Measurements from ENCODE around the gene SAMD14. TPM values are rescaled to one million over a fixed set of nuclear protein-coding genes. Genes with fewer than 3 reads are reported as not detected.

The SAMD14 gene
- total RNA-seq: 2.5 TPM

GRCh38 chr17:50129728-50130558 is at the start of gene SAMD14:
SAMD14 (minus strand) TSS chr17:50130160; CDS start chr17:50124959, 5,201 bp downstream.
- peak; percentile 20 for ATAC-seq
- DNase-seq (ENCODE audit: low spot score): peak; percentile 64
- intact Hi-C loops (cut with DNase I): no loop called here

GRCh38 chr17:50177983-50178834 is 48.2 kb upstream of the SAMD14 start:
- peak; percentile 82 for DNase-seq (ENCODE audit: low spot score)
- intact Hi-C loops (cut with DNase I): no loop called here
- peak; percentile 56 for ATAC-seq

GRCh38 chr17:50177476-50177875 is 47.5 kb upstream of the SAMD14 start:
- intact Hi-C loops (cut with DNase I): no loop called here
- ATAC-seq (no peak), DNase-seq (ENCODE audit: low spot score) (no peak)

GRCh38 chr17:50176559-50177357 is 46.8 kb upstream of the SAMD14 start:
- no peak for DNase-seq (ENCODE audit: low spot score)
- intact Hi-C loops (cut with DNase I): no loop called here
- ATAC-seq: no peak

GRCh38 chr17:50175035-50175807 is 45.3 kb upstream of the SAMD14 start:
- no peak for DNase-seq (ENCODE audit: low spot score)

GRCh38 chr17:50174444-50174843 is 44.5 kb upstream of the SAMD14 start:
- intact Hi-C loops (cut with DNase I): no loop called here

More at GRCh38 chr17:50175035-50175807, 45.3 kb upstream of the SAMD14 start:
- intact Hi-C loops (cut with DNase I): no loop called here
- no peak for ATAC-seq

GRCh38 chr17:50173335-50173941 is 43.5 kb upstream of the SAMD14 start:
- intact Hi-C loops (cut with DNase I): no loop called here
- DNase-seq (ENCODE audit: low spot score) (no peak), ATAC-seq (peak; percentile 79)

More at GRCh38 chr17:50174444-50174843, 44.5 kb upstream of the SAMD14 start:
- ATAC-seq (no peak), DNase-seq (ENCODE audit: low spot score) (no peak)

- no peak for ATAC-seq
- intact Hi-C loops (cut with DNase I): no loop called here
Measured at GRCh38 chr17:50172936-50173334, 43.0 kb upstream of the SAMD14 start.

GRCh38 chr17:50172130-50172529 is 42.2 kb upstream of the SAMD14 start:
- intact Hi-C loops (cut with DNase I): no loop called here
- DNase-seq (ENCODE audit: low spot score): no peak

More at GRCh38 chr17:50172936-50173334, 43.0 kb upstream of the SAMD14 start:
- DNase-seq (ENCODE audit: low spot score): no peak

GRCh38 chr17:50171371-50172071 is 41.6 kb upstream of the SAMD14 start:
- intact Hi-C loops (cut with DNase I): no loop called here
- ATAC-seq (no peak), DNase-seq (ENCODE audit: low spot score) (no peak)

More at GRCh38 chr17:50172130-50172529, 42.2 kb upstream of the SAMD14 start:
- ATAC-seq: no peak

- intact Hi-C loops (cut with DNase I): no loop called here
- ATAC-seq (no peak), DNase-seq (ENCODE audit: low spot score) (no peak)
Measured at GRCh38 chr17:50170662-50171370, 40.9 kb upstream of the SAMD14 start.

- DNase-seq (ENCODE audit: low spot score): no peak
- intact Hi-C loops (cut with DNase I): no loop called here
- no peak for ATAC-seq
Measured at GRCh38 chr17:50169881-50170459, 40.0 kb upstream of the SAMD14 start.

- peak; percentile 47 for ATAC-seq
- no peak for DNase-seq (ENCODE audit: low spot score)
- intact Hi-C loops (cut with DNase I): no loop called here
Measured at GRCh38 chr17:50169121-50169764, 39.3 kb upstream of the SAMD14 start.

- intact Hi-C loops (cut with DNase I): no loop called here
- DNase-seq (ENCODE audit: low spot score): no peak
- ATAC-seq: no peak
Measured at GRCh38 chr17:50168319-50168718, 38.4 kb upstream of the SAMD14 start.

- DNase-seq (ENCODE audit: low spot score): no peak
- intact Hi-C loops (cut with DNase I): no loop called here
- ATAC-seq: no peak
Measured at GRCh38 chr17:50167371-50167770, 37.4 kb upstream of the SAMD14 start.
